GM23248 (cell line): ENCODE measurements around the gene WRAP53. TPM values are rescaled to one million over a fixed set of nuclear protein-coding genes. Genes with fewer than 3 reads are reported as not detected.

ENCODE experiments used
- DNase-seq: peaks from one replicate; pipeline ENCODE4 v3.0.0-alpha.2; 2015
- H2AFZ ChIP-seq: fragments of 200-600 bp; sonication (generic); 2 replicates; pipeline ENCODE4 v1.6.1; 2016; ENCODE audit warnings: antibody characterized with exemption
- H3F3A ChIP-seq: fragments of 200-600 bp; sonication (generic); 2 replicates; pipeline ENCODE4 v1.6.1; 2016; ENCODE audit warnings: mild to moderate bottlenecking, antibody characterized with exemption, mixed run types; ENCODE audit not compliant: insufficient read depth
- H3K27ac ChIP-seq: fragments of 200-600 bp; sonication (generic); 2 replicates; pipeline ENCODE4 v1.5.1; 2016; ENCODE audit warnings: mild to moderate bottlenecking
- H3K27me3 ChIP-seq: fragments of 200-600 bp; sonication (generic); replicated peaks from 2 replicates; pipeline ENCODE4 v1.6.1; 2016; ENCODE audit warnings: mild to moderate bottlenecking; ENCODE audit not compliant: insufficient read depth
- H3K36me3 ChIP-seq: fragments of 200-600 bp; sonication (generic); 2 replicates; pipeline ENCODE4 v1.6.1; 2016; ENCODE audit warnings: low read depth, mild to moderate bottlenecking
- H3K4me1 ChIP-seq: fragments of 200-600 bp; sonication (generic); 2 replicates; pipeline ENCODE4 v1.6.1; 2016; ENCODE audit warnings: mild to moderate bottlenecking; ENCODE audit not compliant: insufficient read depth
- H3K4me2 ChIP-seq: fragments of 200-600 bp; sonication (generic); one replicate; pipeline ENCODE4 v1.6.1; 2016; ENCODE audit warnings: mild to moderate bottlenecking; ENCODE audit not compliant: unreplicated experiment
- H3K4me3 ChIP-seq: fragments of 200-600 bp; sonication (generic); 2 replicates; pipeline ENCODE4 v1.5.1; 2016; ENCODE audit warnings: mild to moderate bottlenecking
- H3K79me2 ChIP-seq: fragments of 200-600 bp; sonication (generic); 2 replicates; pipeline ENCODE4 v1.6.1; 2016; ENCODE audit warnings: mild to moderate bottlenecking; ENCODE audit not compliant: insufficient read depth
- H3K9ac ChIP-seq: fragments of 200-600 bp; sonication (generic); 2 replicates; pipeline ENCODE4 v1.6.1; 2016; ENCODE audit warnings: mild to moderate bottlenecking
- H3K9me2 ChIP-seq: fragments of 200-600 bp; sonication (generic); 2 replicates; pipeline ENCODE4 v1.6.1; 2016; ENCODE audit warnings: mixed run types, mild to moderate bottlenecking, moderate library complexity; ENCODE audit not compliant: insufficient read depth
- H3K9me3 ChIP-seq: fragments of 200-600 bp; sonication (generic); one replicate; pipeline ENCODE4 v1.6.1; 2017; ENCODE audit warnings: low read depth
- H4K20me1 ChIP-seq: fragments of 200-600 bp; sonication (generic); 2 replicates; pipeline ENCODE4 v1.6.0; 2016; ENCODE audit not compliant: insufficient read depth
- EZH2 ChIP-seq: fragments of 200-600 bp; sonication (generic); IDR thresholded peaks from 2 replicates; pipeline ENCODE4 v1.6.1; 2018; ENCODE audit warnings: antibody characterized with exemption, mild to moderate bottlenecking; ENCODE audit not compliant: insufficient read depth, poor library complexity, severe bottlenecking
- EZH2phosphoT487 ChIP-seq: fragments of 200-600 bp; sonication (generic); IDR thresholded peaks from 2 replicates; pipeline ENCODE4 v1.6.1; 2018; ENCODE audit warnings: antibody characterized with exemption, moderate library complexity, mild to moderate bottlenecking, low read depth; ENCODE audit not compliant: insufficient read depth
- WGBS, 2 experiments: methylation state at CpG; one replicate each; pipeline ENCODE4 v1.1.6; 2015 to 2017; ENCODE audit warnings: low lambda C conversion rate in 2 of 2, low coverage in 1 of 2; ENCODE audit errors: missing lambda C conversion rate in 2 of 2; 5-methylcytosine and 5-hydroxymethylcytosine counted together
- in situ Hi-C: fragments of 300-500 bp; cut with MboI; formaldehyde crosslinking; loops from 2 replicates; pipeline ENCODE4 v1.15.0; 2020
- polyA plus RNA-seq: library from polyadenylated mRNA; unstranded; fragments of >200 nt; fragmentation: Nextera tagmentation; extraction: Ambion mirVana; gene quantifications from 2 replicates; pipeline ENCODE4 v1.2.1, GENCODE V29; 2016
- total RNA-seq: library from RNA; depleted of rRNA; stranded (reverse); fragments of >200 nt; shearing (Covaris generic); gene quantifications from 2 replicates; pipeline ENCODE4 v1.2.3, GENCODE V29; 2014

Gene WRAP53
- total and polyA plus RNA-seq, 2 experiments from 2014 or later, result 5.9 to 13.1 TPM

DNA sequence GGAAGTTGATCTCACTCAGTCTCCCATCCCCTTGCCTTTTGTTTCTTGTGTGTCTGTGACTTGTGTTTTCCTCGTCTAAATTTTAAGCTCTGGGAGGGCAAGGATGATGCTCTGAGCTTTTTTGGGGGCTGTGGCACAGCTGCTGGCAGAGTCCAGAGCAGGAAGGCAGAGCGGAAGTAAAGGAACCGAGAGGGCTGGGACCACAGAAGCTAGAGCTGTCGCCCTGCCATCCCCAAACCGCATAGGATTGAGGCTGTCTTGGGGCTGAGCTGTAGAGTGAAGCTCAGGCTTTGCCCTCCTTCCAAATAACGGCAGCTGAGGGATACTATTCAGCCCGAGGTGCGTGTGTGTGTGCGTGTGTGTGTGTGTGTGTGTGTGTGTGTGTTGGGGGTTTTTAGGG is 25.5 kb downstream of the WRAP53 start:
- TF ChIP-seq EZH2phosphoT487, result no peak
- TF ChIP-seq EZH2, result no peak

DNA sequence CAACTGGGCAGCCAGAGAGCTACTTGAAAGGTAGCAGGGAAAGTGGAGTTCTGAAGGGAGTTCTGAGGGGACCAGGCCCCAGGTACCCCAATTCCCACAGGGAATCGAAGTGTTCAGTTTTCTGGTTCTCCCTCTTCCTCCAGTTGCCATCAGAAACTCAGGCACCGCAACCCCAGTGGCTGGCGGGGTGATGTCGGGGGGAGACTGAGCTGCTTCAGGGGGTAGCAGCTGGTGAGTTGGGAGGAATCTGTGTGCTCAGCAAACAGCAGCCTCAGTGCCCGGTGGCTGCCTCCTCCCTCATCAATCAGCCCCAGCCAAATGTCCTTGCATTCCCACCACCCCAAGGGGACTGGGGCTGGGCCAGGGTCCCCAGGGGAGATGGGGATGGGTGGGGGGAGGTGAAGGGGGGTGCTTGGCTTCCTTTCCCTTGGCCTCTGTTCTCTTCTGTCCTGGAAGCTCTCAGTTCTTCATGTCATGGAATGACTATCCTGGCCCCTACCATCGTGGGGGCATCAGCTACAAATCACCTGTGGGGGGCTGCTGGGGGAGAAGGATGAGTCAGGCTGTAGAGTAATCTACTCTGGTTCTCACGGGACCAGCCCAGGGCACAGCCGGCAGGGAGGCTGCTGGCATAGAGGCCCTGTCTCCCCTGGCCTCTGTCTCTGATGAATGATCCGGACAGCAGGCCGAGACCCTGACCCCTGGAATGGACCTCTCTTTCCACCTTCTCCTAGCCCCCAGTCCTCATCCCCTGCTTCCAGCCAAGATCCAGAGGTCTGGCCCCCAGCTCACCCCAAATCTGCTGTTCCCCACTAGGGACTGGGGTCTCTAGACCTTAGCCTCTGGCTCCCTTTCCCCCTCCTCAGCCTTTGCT is 26.7 kb downstream of the WRAP53 start:
- peaks cover 4% of the 10 kb centered on the region; the same call in 1 of the 2 replicates for H3K4me1 ChIP-seq
- no peak overlapping the region for H3K9ac ChIP-seq
- no peak for DNase-seq
- no peaks in the 10 kb centered on the region for H3K79me2 ChIP-seq
- no peak for TF ChIP-seq EZH2
- no peak for TF ChIP-seq EZH2phosphoT487
- no peak overlapping the region for H3K4me2 ChIP-seq
- H3K36me3 ChIP-seq, result no peaks in the 10 kb centered on the region
- no peak overlapping the region for H3K27ac ChIP-seq
- H3K4me3 ChIP-seq, result no peak overlapping the region
- H4K20me1 ChIP-seq, result no peaks in the 10 kb centered on the region
- H3K9me2 ChIP-seq, result no peaks in the 10 kb centered on the region
- peaks cover 13% of the 10 kb centered on the region; the same call in 1 of the 2 replicates for H3K27me3 ChIP-seq
- no peaks in the 10 kb centered on the region for H3F3A ChIP-seq
- 73 to 79% methylated on average over 8 to 10 of the region's 10 CpGs for WGBS, 2 experiments
- no peak overlapping the region for H2AFZ ChIP-seq
- no peaks in the 10 kb centered on the region for H3K9me3 ChIP-seq
- in situ Hi-C loops, result no loop called here

More for the DNA sequence above, 25.5 kb downstream of the WRAP53 start:
- H3K9ac ChIP-seq, result no peak overlapping the region
- no peaks in the 10 kb centered on the region for H3K9me3 ChIP-seq
- H3K4me2 ChIP-seq, result no peak overlapping the region
- H3K79me2 ChIP-seq, result no peaks in the 10 kb centered on the region
- H4K20me1 ChIP-seq, result no peaks in the 10 kb centered on the region
- H3K9me2 ChIP-seq, result no peaks in the 10 kb centered on the region
- 0 out of 2 replicates have a peak, but pooled peaks cover 11% of the 10 kb centered on the region for H3K27me3 ChIP-seq
- H3K36me3 ChIP-seq, result no peaks in the 10 kb centered on the region
- no peak overlapping the region for H3K4me3 ChIP-seq
- no peaks in the 10 kb centered on the region for H3F3A ChIP-seq
- DNase-seq, result no peak
- no peak overlapping the region for H3K27ac ChIP-seq
- H3K4me1 ChIP-seq, result peaks cover 4% of the 10 kb centered on the region; the same call in 1 of the 2 replicates
- in situ Hi-C loops, result no loop called here
- WGBS, 2 experiments, result 25 to 26% methylated on average over 8 to 9 of the region's 9 CpGs
- no peak overlapping the region for H2AFZ ChIP-seq

- Histone ChIP-seq H3K9me3 (no peaks in the 10 kb centered on the region), H3K9ac (peak overlapping the region; percentile 79)
Measured at GRCh38 chr17:7715936-7716886, 27.9 kb downstream of the WRAP53 start.

More at GRCh38 chr17:7715936-7716886, 27.9 kb downstream of the WRAP53 start:
- in situ Hi-C loops, result no loop called here
- no peak overlapping the region for H3K27ac ChIP-seq
- peak overlapping the region; percentile 99 for H2AFZ ChIP-seq
- peak overlapping the region; percentile 99 for H3K4me2 ChIP-seq
- H3K4me1 ChIP-seq, result peaks cover 4% of the 10 kb centered on the region; the same call in 1 of the 2 replicates
- 39 to 42% methylated on average over 18 to 20 of the region's 20 CpGs for WGBS, 2 experiments
- H3K36me3 ChIP-seq, result no peaks in the 10 kb centered on the region
- no peaks in the 10 kb centered on the region for H3K9me2 ChIP-seq
- no peaks in the 10 kb centered on the region for H3F3A ChIP-seq
- H4K20me1 ChIP-seq, result no peaks in the 10 kb centered on the region
- no peaks in the 10 kb centered on the region for H3K79me2 ChIP-seq
- H3K4me3 ChIP-seq, result peak overlapping the region; percentile 97
- peaks cover 13% of the 10 kb centered on the region; the same call in 1 of the 2 replicates for H3K27me3 ChIP-seq
- no peak for DNase-seq
- TF ChIP-seq EZH2, result no peak
- no peak for TF ChIP-seq EZH2phosphoT487
